ENCODE data around the gene SLF1.
"Not testable (repeated sequence)": the region's sequence is repeated elsewhere in the genome, so short reads cannot be mapped to it uniquely, and the experiment has no call there.

Gene SLF1

DNA sequence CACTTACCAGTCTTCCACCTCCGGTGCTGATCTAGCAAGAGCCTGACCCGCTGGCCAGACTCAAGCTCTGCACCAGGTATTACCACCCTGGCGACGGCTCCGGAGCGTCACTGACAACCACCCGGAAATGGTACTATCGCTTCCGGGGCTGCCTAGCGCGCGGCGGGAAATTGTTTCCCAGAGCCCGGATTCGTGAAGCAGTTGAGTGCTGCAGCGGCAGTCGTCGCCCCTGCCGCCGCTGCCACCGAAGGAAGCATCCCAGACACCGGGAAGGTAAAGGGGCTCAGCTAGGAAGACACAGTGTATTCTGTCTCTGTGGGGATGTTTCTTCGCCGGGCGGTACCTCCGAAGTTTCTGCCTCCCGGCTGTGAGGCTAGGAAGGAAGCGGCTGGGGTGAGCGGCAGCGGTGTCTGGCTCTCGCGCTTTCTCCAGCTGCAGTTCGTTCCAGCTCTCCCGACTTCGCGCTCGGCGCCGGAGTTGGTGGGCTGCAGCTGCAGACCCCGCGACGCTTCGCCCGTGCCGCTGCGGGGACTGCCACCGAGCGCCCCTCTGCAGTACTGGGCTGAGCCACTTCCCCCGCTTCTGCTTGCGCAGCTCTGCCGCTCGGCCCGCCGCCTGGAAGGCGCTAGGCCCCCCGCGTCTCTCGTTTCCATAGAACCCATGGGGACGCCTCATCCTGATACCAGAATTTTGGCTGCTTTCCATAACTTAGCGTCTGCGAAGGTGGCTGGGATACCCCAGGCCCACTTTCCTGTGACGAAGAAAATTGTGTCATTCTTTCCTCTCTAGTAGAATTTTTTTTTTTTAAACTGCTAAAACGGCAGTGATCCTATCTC, at the start of gene SLF1, which contains the start of gene KIAA0825:
TSS of gene SLF1 (plus strand) at position 177 of the 836 bp plus-strand sequence. CDS start 10,142 bp downstream, outside the sequence.
TSS of gene KIAA0825 (minus strand) at position 112 of the 836 bp plus-strand sequence. CDS start 81,478 bp downstream, outside the sequence.
- peak within 1 kb of the TSS; percentile 92 for H3K4me3 Mint-ChIP-seq
- H3K9me3 Mint-ChIP-seq (ENCODE audit: low read depth) = no peaks in the 10 kb centered on the region
- H3K4me1 Mint-ChIP-seq (ENCODE audit: low read depth) = peaks cover 41% of the 10 kb centered on the region

DNA sequence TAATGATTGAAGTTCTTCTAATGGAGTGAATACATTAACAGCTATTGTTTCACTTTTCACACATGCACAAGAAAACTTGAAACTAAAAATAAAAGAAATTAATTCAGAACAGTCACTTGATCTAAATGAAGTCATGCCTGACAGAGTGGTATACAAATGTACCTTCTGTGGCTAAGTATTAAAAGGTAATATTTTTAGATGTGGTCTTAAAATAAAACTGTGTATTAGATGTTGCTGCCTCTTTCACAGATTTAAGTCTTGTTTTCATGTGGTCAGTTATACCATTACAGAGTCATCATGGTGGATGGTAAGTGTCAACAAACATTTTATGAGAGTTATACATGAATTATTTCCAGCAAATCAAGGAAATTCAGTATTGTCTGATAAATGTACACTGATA, 47.1 kb upstream of the SLF1 start:
- Mint-ChIP-seq H3K4me3 (no peak overlapping the region), H3K9me3 (ENCODE audit: low read depth) (no peaks in the 10 kb centered on the region), H3K27me3 (no peaks in the 10 kb centered on the region), H3K4me1 (ENCODE audit: low read depth) (peaks cover 11% of the 10 kb centered on the region), H3K36me3 (peaks cover 2% of the 10 kb centered on the region), H3K27ac (no peak overlapping the region)

More for the DNA sequence above, at the start of gene SLF1, which contains the start of gene KIAA0825:
- H3K36me3 Mint-ChIP-seq = peaks cover 2% of the 10 kb centered on the region
- H3K27me3 Mint-ChIP-seq = no peaks in the 10 kb centered on the region
- H3K27ac Mint-ChIP-seq = peak within 1 kb of the TSS; percentile 97

DNA sequence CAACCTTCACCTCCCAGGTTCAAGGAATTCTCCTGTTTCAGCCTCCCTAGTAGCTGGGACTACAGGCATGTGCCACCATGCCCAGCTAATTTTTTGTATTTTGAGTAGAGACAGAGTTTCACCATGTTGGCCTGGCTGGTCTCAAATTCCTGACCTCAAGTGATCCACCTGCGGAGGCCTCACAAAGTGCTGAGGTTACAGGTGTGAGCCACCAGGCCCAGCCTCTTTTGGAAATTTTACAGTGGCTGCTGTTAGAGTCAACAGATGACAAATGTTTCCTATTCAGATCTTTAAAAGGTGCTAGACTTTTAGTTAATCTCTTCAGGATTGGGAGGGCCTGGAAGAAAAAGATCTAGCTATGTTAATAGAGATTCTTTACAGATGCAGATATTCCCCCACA, 45.1 kb upstream of the SLF1 start:
- not testable (repeated sequence) for H3K27ac Mint-ChIP-seq

DNA sequence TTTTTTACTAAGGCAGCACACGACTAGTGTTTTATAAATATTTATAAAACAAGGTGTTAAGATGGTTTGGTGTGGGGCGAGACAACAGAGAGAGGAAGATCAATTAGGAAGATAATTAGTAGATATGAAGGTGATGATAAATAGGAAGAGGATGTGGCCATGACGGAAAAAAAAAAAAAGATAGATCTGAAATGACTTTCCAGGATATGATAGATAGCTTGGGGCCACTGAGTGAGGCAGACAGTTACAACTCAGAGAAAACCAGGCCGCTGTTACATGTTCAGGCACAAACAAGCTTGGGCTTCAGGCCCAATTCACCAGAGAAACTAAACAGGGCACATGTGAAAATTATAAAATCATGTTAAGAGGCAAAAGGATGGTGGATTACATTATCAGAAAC, 43.3 kb upstream of the SLF1 start:
- no peak overlapping the region for H3K4me3 Mint-ChIP-seq
- peaks cover 2% of the 10 kb centered on the region for H3K36me3 Mint-ChIP-seq
- peaks cover 29% of the 10 kb centered on the region for H3K4me1 Mint-ChIP-seq (ENCODE audit: low read depth)
- peak overlapping the region; percentile 86 for H3K27ac Mint-ChIP-seq
- no peaks in the 10 kb centered on the region for H3K9me3 Mint-ChIP-seq (ENCODE audit: low read depth)
- no peaks in the 10 kb centered on the region for H3K27me3 Mint-ChIP-seq

More for the DNA sequence above, 45.1 kb upstream of the SLF1 start:
- not testable (repeated sequence) for H3K4me3 Mint-ChIP-seq; H3K9me3 Mint-ChIP-seq (ENCODE audit: low read depth); H3K27me3 Mint-ChIP-seq; H3K36me3 Mint-ChIP-seq
- peaks cover 26% of the 10 kb centered on the region for H3K4me1 Mint-ChIP-seq (ENCODE audit: low read depth)

DNA sequence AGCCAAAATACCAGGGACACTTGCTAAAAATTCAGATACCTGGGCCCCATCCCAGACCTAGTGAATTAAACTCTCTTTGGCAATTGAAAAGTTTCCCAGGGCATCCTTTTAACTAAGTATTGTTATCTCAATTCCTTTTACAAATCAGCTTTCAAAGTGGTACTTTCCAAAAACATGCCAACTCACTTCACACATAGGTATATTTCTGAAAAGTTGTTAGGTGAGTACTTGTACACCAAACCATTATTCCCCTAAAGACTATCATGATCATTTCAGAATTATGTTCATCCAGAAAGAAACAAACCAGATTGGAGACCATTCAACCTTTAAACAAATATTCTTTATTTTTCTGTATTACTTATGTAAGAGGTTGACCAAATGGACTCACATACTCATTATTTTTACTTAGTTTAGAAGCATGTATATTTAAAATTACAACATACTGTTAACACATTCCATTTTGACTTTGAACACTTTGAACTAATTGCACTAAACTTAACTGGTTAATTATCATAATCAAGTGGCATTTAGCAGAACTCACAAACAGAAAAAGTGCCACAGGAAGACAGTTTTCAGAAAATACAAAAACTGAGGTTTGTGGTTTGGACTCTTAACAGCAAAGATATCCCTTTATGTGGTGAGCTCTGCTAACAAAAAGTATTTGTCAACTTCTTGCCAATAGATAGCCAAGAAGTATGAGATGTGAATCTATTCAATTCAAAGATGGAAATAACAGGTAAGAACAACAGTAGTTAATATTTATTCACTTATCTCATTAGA, 40.8 kb upstream of the SLF1 start:
- no peak overlapping the region for H3K4me3 Mint-ChIP-seq
- no peak overlapping the region for H3K27ac Mint-ChIP-seq
- peaks cover 30% of the 10 kb centered on the region for H3K4me1 Mint-ChIP-seq (ENCODE audit: low read depth)
- no peaks in the 10 kb centered on the region for H3K27me3 Mint-ChIP-seq
- no peaks in the 10 kb centered on the region for H3K9me3 Mint-ChIP-seq (ENCODE audit: low read depth)
- peaks cover 2% of the 10 kb centered on the region for H3K36me3 Mint-ChIP-seq

DNA sequence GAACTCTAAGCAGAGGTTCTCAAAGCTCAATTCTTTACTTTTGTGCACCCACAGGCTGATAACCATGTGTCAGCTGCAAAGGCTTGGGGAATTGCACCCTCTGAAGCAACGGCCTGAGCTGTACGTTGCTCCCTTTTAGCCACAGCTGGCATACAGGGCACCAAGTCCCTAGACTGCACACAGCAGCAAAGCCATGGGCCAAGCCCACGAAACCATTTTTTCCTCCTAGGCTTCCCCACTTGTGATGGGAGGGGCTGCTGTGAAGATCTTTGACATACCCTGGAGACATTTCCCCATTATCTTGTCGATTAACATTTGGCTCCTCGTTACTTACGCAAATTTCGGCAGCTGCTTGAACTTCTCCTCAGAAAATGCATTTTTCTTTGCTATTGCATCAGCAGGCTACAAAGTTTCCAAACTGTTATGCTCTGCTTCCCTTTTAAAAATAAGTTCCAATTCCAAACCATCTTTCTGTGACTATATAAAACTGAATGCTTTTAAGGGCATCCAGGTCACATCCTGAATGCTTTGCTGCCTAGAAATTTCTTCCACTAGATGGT, 23.1 kb upstream of the SLF1 start:
- Mint-ChIP-seq H3K4me3 (no peak overlapping the region), H3K27ac (no peak overlapping the region), H3K36me3 (peaks cover 9% of the 10 kb centered on the region), H3K4me1 (ENCODE audit: low read depth) (no peaks in the 10 kb centered on the region), H3K9me3 (ENCODE audit: low read depth) (peaks cover 13% of the 10 kb centered on the region), H3K27me3 (no peaks in the 10 kb centered on the region)

DNA sequence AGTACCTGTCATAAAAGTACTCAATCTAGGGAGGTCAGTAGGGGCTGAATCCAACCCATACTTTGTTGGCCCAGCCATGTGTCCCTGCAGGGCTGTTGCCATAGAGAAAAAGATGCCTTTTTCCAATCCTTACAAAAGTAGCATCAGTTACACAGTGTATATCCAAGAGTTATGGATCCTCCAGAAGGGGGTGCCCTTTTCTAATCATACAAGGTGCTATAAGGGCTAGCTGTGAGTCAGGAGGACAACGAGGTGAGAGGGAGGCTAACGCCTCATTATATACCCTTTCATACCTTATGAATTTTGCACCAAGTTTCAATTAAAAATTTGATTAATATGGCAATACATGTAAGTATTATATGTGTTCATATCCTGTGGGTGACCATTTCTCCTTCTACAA, 4.9 kb upstream of the SLF1 start:
- H3K36me3 Mint-ChIP-seq = no peaks in the 10 kb centered on the region
- H3K27ac Mint-ChIP-seq = no peak overlapping the region
- no peaks in the 10 kb centered on the region for H3K27me3 Mint-ChIP-seq
- peaks cover 13% of the 10 kb centered on the region for H3K4me1 Mint-ChIP-seq (ENCODE audit: low read depth)
- no peak overlapping the region for H3K4me3 Mint-ChIP-seq
- H3K9me3 Mint-ChIP-seq (ENCODE audit: low read depth) = no peaks in the 10 kb centered on the region

DNA sequence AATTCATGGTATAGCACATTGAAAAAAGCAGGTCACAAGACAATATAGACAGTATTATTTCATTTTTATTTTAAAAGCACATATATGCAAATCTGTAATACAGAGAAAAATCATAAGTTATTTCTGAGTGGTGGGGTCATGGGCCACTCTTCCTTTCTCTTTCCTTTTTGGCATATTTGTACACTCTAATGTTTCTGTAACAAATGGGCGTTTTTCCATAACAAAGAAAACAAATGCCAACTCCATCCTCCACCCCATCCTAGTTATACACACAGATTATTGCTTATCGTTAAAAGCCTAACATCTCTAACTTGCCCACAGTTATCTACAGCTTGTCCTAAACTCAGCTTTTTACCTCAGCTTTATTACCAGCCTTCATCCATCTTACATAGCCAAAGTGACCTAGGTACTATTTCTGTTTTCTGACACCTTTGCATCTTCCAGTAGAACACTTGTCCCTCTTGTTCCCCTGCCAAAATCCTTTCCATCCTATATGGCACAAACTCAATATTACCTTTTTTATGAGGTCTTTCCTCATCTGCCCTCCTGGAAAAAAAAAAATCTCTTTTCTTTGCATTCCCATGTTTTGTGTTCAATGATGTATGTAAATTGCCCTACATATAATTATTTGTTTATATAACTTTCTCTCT, 4.2 kb upstream of the SLF1 start:
- Mint-ChIP-seq H3K9me3 (ENCODE audit: low read depth) (no peaks in the 10 kb centered on the region), H3K27ac (no peak overlapping the region), H3K27me3 (no peaks in the 10 kb centered on the region), H3K4me1 (ENCODE audit: low read depth) (peaks cover 16% of the 10 kb centered on the region), H3K4me3 (no peak overlapping the region), H3K36me3 (no peaks in the 10 kb centered on the region)

DNA sequence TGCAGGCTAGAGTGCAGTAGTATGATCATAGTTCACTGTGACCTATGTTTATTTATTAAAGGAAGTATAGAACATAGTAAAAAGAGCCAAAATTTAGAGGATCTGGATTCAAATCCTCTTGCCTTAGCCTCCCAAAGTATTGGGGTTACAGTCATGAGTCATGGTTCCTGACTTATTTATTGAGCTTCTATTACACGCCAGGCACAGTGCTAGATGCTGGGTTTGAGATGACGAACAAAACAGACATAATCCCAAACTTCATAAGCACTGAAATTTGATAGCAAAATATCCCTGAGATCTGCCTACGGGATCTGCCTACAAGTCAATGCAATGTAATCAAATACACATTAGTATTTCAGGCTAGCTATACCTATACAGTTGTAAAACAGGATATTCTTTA, 2.6 kb upstream of the SLF1 start:
- no peaks in the 10 kb centered on the region for H3K27me3 Mint-ChIP-seq
- no peaks in the 10 kb centered on the region for H3K9me3 Mint-ChIP-seq (ENCODE audit: low read depth)
- no peaks in the 10 kb centered on the region for H3K36me3 Mint-ChIP-seq
- H3K4me3 Mint-ChIP-seq = no peak overlapping the region
- no peak overlapping the region for H3K27ac Mint-ChIP-seq
- peaks cover 24% of the 10 kb centered on the region for H3K4me1 Mint-ChIP-seq (ENCODE audit: low read depth)

DNA sequence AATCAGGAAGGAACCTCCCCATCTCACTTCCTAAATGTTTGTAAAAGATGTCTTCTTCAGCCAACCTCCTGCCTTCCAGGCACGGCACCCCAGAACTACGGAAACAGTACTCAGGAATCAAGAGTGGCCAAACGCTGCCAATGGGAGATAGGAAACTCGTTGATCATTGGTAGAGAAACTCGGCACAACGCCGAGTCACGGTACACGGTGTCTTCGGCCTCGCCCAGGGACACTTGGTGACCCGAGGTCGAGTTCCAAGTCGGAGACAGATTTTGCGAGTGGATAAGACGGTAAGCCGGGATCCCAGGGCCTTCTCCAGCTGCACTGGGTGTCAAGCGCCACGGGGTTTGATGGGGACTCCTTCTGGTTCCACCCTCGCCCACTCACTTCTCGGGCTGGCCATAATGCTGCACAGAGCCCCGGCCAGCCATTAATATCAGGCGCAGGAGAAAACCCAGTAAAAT, 408 bp upstream of the SLF1 start:
- Mint-ChIP-seq H3K27ac (peak overlapping the region; percentile 97), H3K4me1 (ENCODE audit: low read depth) (peaks cover 39% of the 10 kb centered on the region), H3K4me3 (peak overlapping the region; percentile 92), H3K36me3 (peaks cover 2% of the 10 kb centered on the region), H3K9me3 (ENCODE audit: low read depth) (no peaks in the 10 kb centered on the region), H3K27me3 (no peaks in the 10 kb centered on the region)

DNA sequence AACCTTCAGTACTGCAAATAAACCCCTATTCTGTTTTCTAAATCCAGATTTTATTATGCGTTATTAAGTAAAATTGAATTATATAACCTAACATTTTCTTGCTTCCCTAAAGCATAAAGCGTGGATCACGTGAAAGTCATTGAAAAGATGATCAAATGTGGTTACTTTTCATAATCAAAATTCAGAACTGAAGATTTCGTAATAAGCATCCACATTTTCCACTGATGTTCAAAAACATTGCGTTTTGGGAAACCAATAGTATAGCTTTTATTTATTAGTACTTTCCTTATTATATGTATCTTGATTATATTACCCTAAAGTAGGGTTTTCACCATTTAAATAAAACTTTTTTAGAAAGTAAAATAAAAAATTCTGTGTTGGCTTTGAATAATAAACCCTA, 1.8 kb downstream of the SLF1 start:
- Mint-ChIP-seq H3K36me3 (peaks cover 2% of the 10 kb centered on the region), H3K27ac (no peak overlapping the region), H3K9me3 (ENCODE audit: low read depth) (no peaks in the 10 kb centered on the region), H3K4me1 (ENCODE audit: low read depth) (peaks cover 43% of the 10 kb centered on the region), H3K4me3 (peak overlapping the region; percentile 92), H3K27me3 (no peaks in the 10 kb centered on the region)

DNA sequence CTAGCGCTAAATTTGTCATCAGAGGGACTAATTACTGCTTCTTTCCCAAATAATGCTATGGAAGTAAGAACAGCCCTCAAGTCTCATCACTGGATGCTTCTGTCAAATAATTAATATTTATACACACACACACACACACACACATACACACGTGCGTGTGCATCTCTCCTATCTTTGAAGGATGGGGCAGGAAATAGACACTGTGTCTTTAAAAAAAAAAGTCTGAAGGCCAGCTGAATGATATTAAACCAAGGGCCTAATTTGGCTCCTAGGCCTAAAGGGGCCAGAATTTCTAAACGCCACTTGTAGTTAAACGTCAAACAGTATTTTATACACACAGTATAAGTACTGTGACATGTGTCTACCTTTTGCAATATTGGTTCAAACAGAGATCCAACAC, 3.3 kb downstream of the SLF1 start:
- Mint-ChIP-seq H3K27me3 (no peaks in the 10 kb centered on the region), H3K9me3 (ENCODE audit: low read depth) (no peaks in the 10 kb centered on the region), H3K4me3 (peak overlapping the region; percentile 44), H3K27ac (peak overlapping the region; percentile 64), H3K36me3 (peaks cover 2% of the 10 kb centered on the region), H3K4me1 (ENCODE audit: low read depth) (peaks cover 44% of the 10 kb centered on the region)

DNA sequence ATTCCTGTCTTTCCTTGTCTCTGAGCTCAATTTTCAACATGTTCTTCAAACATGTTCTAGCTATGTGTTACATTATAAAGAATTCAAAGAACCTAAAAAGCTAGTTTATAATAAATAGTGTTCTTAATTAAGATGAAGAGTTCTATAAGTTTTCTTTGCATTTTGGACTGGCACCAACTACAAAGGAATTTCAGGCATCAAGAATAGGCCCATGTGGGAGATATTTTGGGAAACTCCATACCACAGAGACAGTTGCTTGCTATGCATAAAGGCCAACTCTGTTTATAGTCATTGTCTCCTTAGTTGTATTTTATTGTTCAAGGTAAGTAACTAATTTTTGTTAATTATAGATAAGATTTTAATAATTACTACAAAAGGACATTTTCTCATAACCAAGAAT, 4.5 kb downstream of the SLF1 start:
- H3K36me3 Mint-ChIP-seq = peaks cover 2% of the 10 kb centered on the region
- no peaks in the 10 kb centered on the region for H3K27me3 Mint-ChIP-seq
- H3K9me3 Mint-ChIP-seq (ENCODE audit: low read depth) = no peaks in the 10 kb centered on the region
- H3K4me3 Mint-ChIP-seq = no peak overlapping the region
- H3K27ac Mint-ChIP-seq = no peak overlapping the region
- peaks cover 33% of the 10 kb centered on the region for H3K4me1 Mint-ChIP-seq (ENCODE audit: low read depth)

DNA sequence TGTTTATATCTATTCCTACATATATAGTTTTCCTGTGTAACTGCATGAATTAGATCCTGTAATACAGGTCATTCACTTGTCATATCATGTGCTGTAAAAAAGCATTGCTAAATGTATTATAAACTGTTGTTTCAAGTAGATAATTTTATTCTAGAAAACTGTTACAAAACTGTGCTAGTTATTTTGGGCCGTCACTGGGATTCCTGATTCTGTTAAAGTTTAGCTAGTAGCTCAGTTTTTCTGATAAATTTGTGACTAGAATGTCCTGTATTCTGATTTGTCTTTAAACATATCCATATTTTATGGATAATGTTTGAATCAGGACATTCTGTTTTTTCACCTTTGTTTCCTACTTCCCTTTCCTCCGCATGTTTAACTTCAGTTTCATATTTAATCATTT, 5.4 kb downstream of the SLF1 start:
- H3K4me1 Mint-ChIP-seq (ENCODE audit: low read depth) = peaks cover 32% of the 10 kb centered on the region
- peaks cover 5% of the 10 kb centered on the region for H3K36me3 Mint-ChIP-seq
- no peak overlapping the region for H3K27ac Mint-ChIP-seq
- no peak overlapping the region for H3K4me3 Mint-ChIP-seq
- no peaks in the 10 kb centered on the region for H3K27me3 Mint-ChIP-seq
- no peaks in the 10 kb centered on the region for H3K9me3 Mint-ChIP-seq (ENCODE audit: low read depth)
